SK-N-SH (cell line): ENCODE results near the gene ZNF511. TPM values are rescaled to one million over a fixed set of nuclear protein-coding genes. Genes with fewer than 3 reads are reported as not detected.

Experiments
- CTCF ChIA-PET: fragments of 300-600, 350-600 bp; formaldehyde crosslinking; extraction: SDS; loops from one replicate; lab custom pipeline; 2021; lab: Yijun Ruan, JAX
- POLR2A ChIA-PET: fragments of 350-600 bp; sonication (Branson Sonifier 250); formaldehyde crosslinking; extraction: SDS; loops from one replicate; lab custom pipeline; 2020; ENCODE audit warnings: antibody characterized with exemption, inconsistent platforms; lab: Yijun Ruan, JAX
- DNase-seq: peaks from one replicate; pipeline ENCODE4 v3.0.0; 2012
- H2AFZ ChIP-seq: fragments of 200-600 bp; sonication (generic); 2 replicates; pipeline ENCODE4 v1.8.1; 2016; ENCODE audit warnings: antibody characterized with exemption, mild to moderate bottlenecking, low read depth
- H3F3A ChIP-seq: fragments of 200-600 bp; sonication (generic); replicated peaks from 2 replicates; pipeline ENCODE3; 2016; ENCODE audit warnings: antibody characterized with exemption, mild to moderate bottlenecking; ENCODE audit not compliant: insufficient read depth
- H3K27ac ChIP-seq, 2 experiments: fragments of 200-500 bp in 1 of 2; fragments of 200-600 bp in 1 of 2; sonication (Bioruptor generic) in 1 of 2; sonication (generic), shearing (Covaris generic) in 1 of 2; 2 replicates each; pipeline versions ENCODE4 v1.5.1 to v1.6.1; 2014 to 2016; ENCODE audit warnings: low read depth in 2 of 2, inconsistent platforms in 1 of 2, low read length in 1 of 2, mild to moderate bottlenecking in 1 of 2, mixed read lengths in 1 of 2
- H3K27me3 ChIP-seq: fragments of 200-600 bp; sonication (generic), shearing (Covaris generic); 2 replicates; pipeline ENCODE4 v1.6.1; 2016; ENCODE audit warnings: mixed run types; ENCODE audit not compliant: insufficient read depth
- H3K36me3 ChIP-seq, 2 experiments: fragments of 200-500 bp in 1 of 2; fragments of 200-600 bp in 1 of 2; sonication (Bioruptor generic) in 1 of 2; sonication (generic) in 1 of 2; replicated peaks in 1 of 2; 2 replicates each; pipeline versions ENCODE3 to v1.5.1; 2014 to 2016; ENCODE audit warnings: low read length in 1 of 2, mild to moderate bottlenecking in 1 of 2; ENCODE audit not compliant: insufficient read depth in 2 of 2, control insufficient read depth in 1 of 2
- H3K4me1 ChIP-seq, 2 experiments: fragments of 200-500 bp in 1 of 2; fragments of 200-600 bp in 1 of 2; sonication (Bioruptor generic) in 1 of 2; sonication (generic), shearing (Covaris generic) in 1 of 2; 2 replicates each; pipeline versions ENCODE4 v1.5.1 to v1.6.1; 2014 to 2016; ENCODE audit warnings: low read depth in 1 of 2, low read length in 1 of 2, mixed run types in 1 of 2; ENCODE audit not compliant: insufficient read depth in 2 of 2, control insufficient read depth in 1 of 2
- H3K4me2 ChIP-seq: fragments of 200-600 bp; sonication (generic), shearing (Covaris generic); 2 replicates; pipeline ENCODE4 v1.6.1; 2017; ENCODE audit warnings: mixed run types
- H3K4me3 ChIP-seq, 2 experiments: fragments of 200-500 bp in 1 of 2; fragments of 200-600 bp in 1 of 2; sonication (Bioruptor generic) in 1 of 2; sonication (generic), shearing (Covaris generic) in 1 of 2; 2 replicates each; pipeline versions ENCODE4 v1.5.1 to v1.8.1; 2014 to 2016; ENCODE audit warnings: low read depth in 2 of 2, inconsistent platforms in 1 of 2, low read length in 1 of 2, mild to moderate bottlenecking in 1 of 2, mixed read lengths in 1 of 2, moderate library complexity in 1 of 2
- H3K79me2 ChIP-seq: fragments of 200-600 bp; sonication (generic); 2 replicates; pipeline ENCODE4 v1.8.1; 2017; ENCODE audit warnings: mild to moderate bottlenecking; ENCODE audit not compliant: insufficient read depth
- H3K9ac ChIP-seq: fragments of 200-600 bp; sonication (generic); 2 replicates; pipeline ENCODE4 v1.6.1; 2017; ENCODE audit warnings: mixed run types
- H3K9me2 ChIP-seq: fragments of 200-600 bp; sonication (generic); 2 replicates; pipeline ENCODE4 v1.6.1; 2017; ENCODE audit warnings: mixed run types
- H3K9me3 ChIP-seq: fragments of 200-600 bp; sonication (generic); 2 replicates; pipeline ENCODE4 v1.6.1; 2017; ENCODE audit warnings: mixed run types, mild to moderate bottlenecking, moderate library complexity
- H4K20me1 ChIP-seq: fragments of 200-600 bp; sonication (generic); 2 replicates; pipeline ENCODE4 v1.6.1; 2017; ENCODE audit warnings: mild to moderate bottlenecking, mixed run types; ENCODE audit not compliant: insufficient read depth
- GATA2 ChIP-seq: sonication (generic); formaldehyde crosslinking; IDR thresholded peaks from 2 replicates; pipeline ENCODE4 v1.5.0; 2020; ENCODE audit warnings: mild to moderate bottlenecking, missing genetic modification reagents
- MEF2A ChIP-seq: IDR thresholded peaks from 2 replicates; pipeline ENCODE4 v1.4.0; 2012; ENCODE audit warnings: low read depth, borderline replicate concordance
- MXI1 ChIP-seq: IDR thresholded peaks from 2 replicates; pipeline ENCODE4 v1.6.1; 2012; ENCODE audit warnings: mild to moderate bottlenecking, low read depth, low read length, improper control_type of control experiment
- PBX3 ChIP-seq: IDR thresholded peaks from 2 replicates; pipeline ENCODE4; 2012
- POLR2AphosphoS5 ChIP-seq: IDR thresholded peaks from 2 replicates; pipeline ENCODE4 v1.6.1; 2012; ENCODE audit warnings: low read depth, low read length
- RAD21 ChIP-seq: IDR thresholded peaks from 2 replicates; pipeline ENCODE4 v1.6.1; 2012; ENCODE audit warnings: mild to moderate bottlenecking, low read length
- RXRA ChIP-seq: IDR thresholded peaks from 2 replicates; pipeline ENCODE4 v1.4.0; 2012; ENCODE audit warnings: low read depth, mild to moderate bottlenecking, borderline replicate concordance
- SIN3A ChIP-seq: IDR thresholded peaks from 2 replicates; pipeline ENCODE4 v1.6.1; 2012; ENCODE audit warnings: low read depth, mild to moderate bottlenecking, low read length, moderate library complexity, borderline replicate concordance
- TAF1 ChIP-seq: IDR thresholded peaks from 2 replicates; pipeline ENCODE4 v1.6.1; 2012; ENCODE audit warnings: low read depth, mild to moderate bottlenecking, low read length, moderate library complexity, borderline replicate concordance
- TEAD4 ChIP-seq: IDR thresholded peaks from 2 replicates; pipeline ENCODE4 v1.4.0; 2012; ENCODE audit warnings: mild to moderate bottlenecking, borderline replicate concordance; ENCODE audit not compliant: insufficient read depth
- ZBTB33 ChIP-seq: IDR thresholded peaks from 2 replicates; pipeline ENCODE4 v1.4.0; 2012; ENCODE audit warnings: low read depth, borderline replicate concordance
- WGBS: methylation state at CpG from one replicate; pipeline ENCODE4 v1.1.6; 2017; ENCODE audit warnings: low lambda C conversion rate; 5-methylcytosine and 5-hydroxymethylcytosine counted together
- polyA plus RNA-seq, 3 experiments: library from polyadenylated mRNA; depleted of rRNA; stranded (reverse); fragments of >200 nt; gene quantifications; 2 replicates each; pipeline ENCODE4 v1.2.3, GENCODE V29; 2012

The ZNF511 gene
- polyA plus RNA-seq, 1 of the 3 experiments (the other 2 are of a cell fraction) = 62.3 TPM

DNA sequence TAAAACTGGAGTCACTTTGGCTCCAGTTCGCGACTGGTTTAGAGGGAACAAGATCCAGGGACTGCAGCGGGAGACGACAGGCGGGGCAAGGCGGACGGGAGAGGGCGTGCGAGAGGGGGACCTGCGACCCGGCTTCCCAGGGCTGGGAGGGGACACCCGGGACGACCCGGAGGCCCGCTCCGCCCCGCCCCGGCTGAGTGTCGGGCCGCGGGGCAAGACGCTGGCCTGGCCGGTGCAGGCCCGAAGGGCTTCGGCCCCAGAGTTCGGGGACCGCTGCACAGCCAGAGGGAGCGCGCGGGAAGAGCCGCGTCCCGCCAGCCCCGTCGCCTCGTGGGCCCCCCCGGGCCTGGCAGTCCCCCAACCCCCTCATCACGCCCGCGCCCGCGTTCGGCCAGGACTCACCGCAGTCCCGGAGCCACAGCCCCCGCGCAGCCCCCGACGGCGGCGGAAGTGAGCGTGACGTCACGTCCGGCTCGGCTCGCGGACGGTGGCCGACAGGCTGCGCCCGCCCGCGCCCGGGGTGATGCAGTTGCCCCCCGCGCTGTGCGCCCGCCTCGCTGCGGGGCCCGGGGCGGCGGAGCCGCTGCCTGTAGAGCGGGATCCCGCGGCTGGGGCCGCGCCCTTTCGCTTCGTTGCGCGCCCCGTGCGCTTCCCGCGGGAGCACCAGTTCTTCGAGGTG is at the start of gene ZNF511, which contains the start of gene TUBGCP2 (continued):
- TF ChIP-seq GATA2 (CRISPR knock-in tag) = no peak
- no peak; the same call in 1 of the 2 replicates for TF ChIP-seq SIN3A
- no peak for TF ChIP-seq PBX3
- TF ChIP-seq TAF1 = peak; percentile 53; the same call in 1 of the 2 replicates
- no peak for TF ChIP-seq MXI1
- no peak for TF ChIP-seq RXRA
- no peak for TF ChIP-seq ZBTB33
- peak; percentile 64 for TF ChIP-seq POLR2AphosphoS5
- no peak for TF ChIP-seq MEF2A

DNA sequence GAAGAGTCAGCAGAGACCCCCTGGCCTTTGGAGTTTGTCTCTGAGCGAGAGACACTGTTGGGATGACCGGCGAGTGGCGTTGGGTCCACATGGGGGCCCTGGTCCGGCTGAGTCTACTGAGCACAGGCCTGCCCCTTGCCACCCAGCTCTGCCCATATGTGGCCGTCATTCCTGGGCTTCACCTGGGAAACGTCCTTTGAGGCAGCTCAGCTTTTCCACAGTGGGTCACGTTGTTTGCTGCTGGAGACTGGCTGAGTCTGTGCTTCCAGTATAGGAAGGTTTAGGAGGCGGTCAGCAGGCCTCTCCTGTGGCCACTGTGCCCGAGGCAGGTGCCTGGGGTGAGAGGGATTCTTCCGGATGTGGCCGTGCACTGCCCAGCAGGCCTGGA is 49.1 kb upstream of the ZNF511 start:
- H4K20me1 ChIP-seq = no peaks in the 10 kb centered on the region
- H2AFZ ChIP-seq = peak overlapping the region; percentile 54; the same call in 1 of the 2 replicates
- no peak for TF ChIP-seq SIN3A
- no peak for TF ChIP-seq RXRA
- 0 out of 2 replicates have a peak, but pooled peaks have one; percentile 8 for TF ChIP-seq TEAD4
- TF ChIP-seq RAD21 = no peak
- H3K9me2 ChIP-seq = no peaks in the 10 kb centered on the region
- no peaks in the 10 kb centered on the region for H3K79me2 ChIP-seq
- no peak overlapping the region for H3K9ac ChIP-seq
- H3K4me1 ChIP-seq = peaks cover 16 to 17% of the 10 kb centered on the region in 2 experiments; a peak in 3 of 4 replicates
- peaks cover 6% of the 10 kb centered on the region for H3F3A ChIP-seq
- POLR2A ChIA-PET = no interaction called here
- peak overlapping the region; percentile 42; the same call in 1 of the 2 replicates for H3K4me2 ChIP-seq
- peak overlapping the region in 1 of 2 experiments; percentile 76; a peak in 2 of 4 replicates for H3K27ac ChIP-seq
- H3K4me3 ChIP-seq = no peak overlapping the region
- no peaks in the 10 kb centered on the region for H3K36me3 ChIP-seq
- no peaks in the 10 kb centered on the region for H3K27me3 ChIP-seq
- CTCF ChIA-PET = no interaction called here
- no peak for DNase-seq
- H3K9me3 ChIP-seq = no peaks in the 10 kb centered on the region
- WGBS = 69% methylated on average over 8 of the region's 12 CpGs
